GM18907 (cell line): Measurements from ENCODE around the gene ZNF48.
A peak's percentile ranks its signal among the peaks of the same experiment; 100 is the strongest.

Experiments used
- ATAC-seq: cut with Tn5 transposase; IDR thresholded peaks from one replicate; pipeline ENCODE4 v1.9.1; 2021; ENCODE audit warnings: mild to moderate bottlenecking, moderate library complexity; ENCODE audit not compliant: unreplicated experiment

Gene ZNF48

DNA sequence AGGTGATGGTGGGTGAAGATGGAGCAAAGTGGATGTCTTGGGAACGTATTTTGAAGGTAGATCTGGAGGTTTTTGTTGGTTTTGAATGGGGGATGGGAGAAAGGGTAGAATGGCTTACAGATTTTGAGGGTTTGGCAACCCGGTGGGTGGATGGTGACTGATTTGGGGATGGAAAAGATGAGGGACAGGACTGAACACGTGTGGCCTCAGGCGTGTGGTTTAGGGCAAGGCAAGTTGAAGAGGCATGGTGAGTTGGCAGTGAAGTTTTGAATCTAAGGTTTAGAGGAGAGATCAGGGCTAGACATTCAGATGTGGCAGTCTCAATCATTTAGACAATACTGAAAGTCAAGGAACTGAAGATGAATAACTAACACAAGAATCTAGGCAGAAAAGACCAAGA lies 39.6 kb downstream of the ZNF48 start:
- no peak for ATAC-seq

DNA sequence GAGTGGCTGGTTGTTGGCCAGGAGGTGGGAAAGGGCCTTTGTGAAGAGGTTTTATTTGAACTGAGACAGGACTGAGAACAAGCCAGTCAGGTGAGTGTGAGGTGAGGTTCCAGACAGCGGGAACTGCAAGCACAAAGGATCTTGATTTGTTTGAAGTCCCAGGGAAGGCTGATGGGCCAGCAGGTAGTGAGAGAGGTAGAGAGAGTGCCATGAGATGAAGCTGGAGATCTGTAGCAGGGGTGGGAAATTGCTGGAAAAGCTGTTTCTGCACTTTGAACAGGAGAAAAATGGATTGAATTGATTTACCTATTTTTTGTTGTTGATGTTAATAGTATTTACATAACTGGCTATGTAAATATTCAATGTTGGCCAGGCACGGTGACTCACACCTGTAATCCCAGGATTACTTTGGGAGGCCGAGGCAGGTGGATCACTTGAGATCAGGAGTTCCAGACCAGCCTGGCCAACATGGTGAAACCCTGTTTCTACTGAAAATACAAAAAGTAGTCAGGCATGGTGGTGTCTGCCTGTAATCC lies 42.4 kb downstream of the ZNF48 start:
- ATAC-seq = no peak

DNA sequence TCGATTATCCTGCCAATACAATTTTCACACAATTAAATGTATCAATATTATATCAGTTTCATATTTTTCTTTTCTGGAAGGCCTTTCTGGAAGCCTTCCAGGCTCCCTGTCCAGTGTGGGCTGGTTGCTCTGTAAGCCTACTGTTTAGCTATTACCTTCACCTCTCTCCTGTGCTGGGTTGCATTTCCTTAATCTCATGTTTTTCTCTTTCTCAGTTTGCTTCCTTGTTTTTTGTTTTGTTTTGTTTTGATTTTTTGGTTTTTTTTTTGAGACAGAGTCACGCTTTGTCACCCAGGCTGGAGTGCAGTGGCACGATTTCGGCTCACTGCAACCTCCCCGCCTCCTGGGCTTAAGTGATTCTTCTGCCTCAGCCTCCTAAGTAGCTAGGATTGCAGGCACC lies 43.6 kb downstream of the ZNF48 start:
- no peak for ATAC-seq

DNA sequence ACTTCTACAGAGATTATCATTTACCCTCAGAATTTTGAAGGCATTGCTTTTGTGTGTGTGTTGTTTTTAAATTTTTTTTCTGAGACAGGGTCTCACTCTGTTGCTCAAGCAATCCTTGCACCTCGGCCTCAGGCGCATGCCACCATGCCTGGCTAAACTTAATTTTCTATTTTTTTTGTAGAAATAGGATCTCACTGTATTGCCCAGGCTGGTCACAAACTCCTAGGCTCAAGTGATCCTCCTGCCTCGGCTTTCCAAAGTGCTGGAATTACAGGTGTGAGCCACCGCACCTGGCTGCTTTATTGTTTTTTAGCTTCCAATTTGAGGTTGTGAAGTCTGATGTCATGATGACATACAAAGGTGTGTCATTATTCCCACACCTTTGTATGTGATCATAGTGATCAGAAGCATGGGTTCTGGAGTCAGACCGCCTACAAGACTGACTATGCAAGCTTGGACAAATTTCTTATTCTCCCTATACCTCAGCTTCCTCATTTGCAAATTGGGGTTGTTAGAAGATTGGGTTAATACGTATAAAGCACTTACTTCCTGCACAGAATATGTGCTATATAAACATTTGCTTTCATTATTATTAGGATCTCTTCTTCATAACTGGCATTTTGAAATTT lies 44.6 kb downstream of the ZNF48 start:
- ATAC-seq = no peak

DNA sequence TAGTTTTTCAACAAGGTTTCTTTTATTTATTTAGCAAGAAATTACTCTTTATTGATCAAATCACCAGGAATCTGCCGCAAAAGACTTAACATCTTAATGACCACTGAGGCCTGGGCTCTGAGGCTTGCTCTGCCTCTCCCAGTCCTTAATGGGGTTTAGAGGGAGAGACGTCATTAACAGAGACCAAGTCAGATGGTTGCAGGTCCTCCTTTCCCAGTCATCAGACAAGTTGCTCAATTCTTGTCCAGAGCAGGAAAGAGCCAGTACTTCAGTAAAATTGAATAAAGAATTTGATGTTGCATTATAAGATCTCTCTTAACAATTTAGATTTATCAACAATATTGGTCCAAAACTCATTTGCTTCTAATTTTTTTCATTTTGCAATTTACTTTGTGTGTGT lies 48.4 kb downstream of the ZNF48 start:
- ATAC-seq = no peak

DNA sequence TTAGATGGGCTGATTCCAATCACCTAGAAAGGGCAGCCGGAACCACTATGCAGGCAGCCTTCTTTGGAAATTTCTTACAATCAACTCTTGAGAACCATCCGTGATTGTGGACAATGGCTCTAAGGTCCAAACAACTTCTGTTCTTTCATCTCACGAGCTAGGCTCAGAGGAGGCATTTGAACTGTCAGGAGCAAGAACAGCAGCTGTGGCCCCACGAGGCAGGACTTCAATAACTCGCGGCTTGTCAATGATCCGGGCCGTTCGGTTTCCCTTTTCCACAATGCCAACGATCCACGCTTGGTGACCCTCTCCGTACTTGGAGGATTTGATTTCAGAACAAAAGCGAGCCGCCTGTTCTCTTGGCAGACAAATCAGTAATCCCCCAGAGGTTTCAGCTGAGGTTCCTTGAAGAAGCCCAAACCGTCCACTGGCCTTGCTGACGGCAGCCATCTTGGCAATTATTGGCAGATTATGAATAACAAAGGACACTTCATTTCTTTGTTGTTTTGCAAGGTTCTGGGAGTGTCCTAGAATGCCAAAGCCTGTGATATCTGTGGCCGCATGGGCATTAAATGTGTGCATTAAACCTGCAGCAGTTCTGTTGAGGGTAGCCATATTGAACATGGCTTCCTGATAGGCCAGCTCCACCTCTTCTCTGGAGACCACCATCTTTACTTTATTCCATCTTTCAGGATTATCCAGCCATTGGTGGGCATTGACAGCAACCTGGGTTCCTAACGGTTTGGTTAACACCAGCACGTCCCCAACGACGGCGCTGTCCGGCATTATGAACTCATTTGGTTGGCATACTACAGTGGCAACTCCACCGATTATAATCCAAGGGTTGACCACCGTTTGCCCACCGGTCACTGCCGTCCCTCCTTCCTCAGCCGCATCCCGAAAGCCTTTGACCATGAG lies 49.3 kb downstream of the ZNF48 start:
- ATAC-seq = no peak

DNA sequence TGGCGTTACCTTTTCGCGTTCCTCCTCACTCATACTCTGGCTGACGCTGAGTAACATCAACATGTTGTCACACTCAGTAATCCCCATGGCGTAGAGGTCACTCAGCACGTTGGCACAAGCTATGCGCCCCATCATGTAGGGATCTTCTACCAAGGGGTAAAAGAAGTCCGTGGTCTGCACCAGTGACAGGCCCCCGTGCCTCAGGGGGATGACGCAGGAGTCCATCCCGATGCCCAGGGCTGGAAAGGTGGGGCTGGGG lies 49.9 kb downstream of the ZNF48 start:
- peak; percentile 24 for ATAC-seq

DNA sequence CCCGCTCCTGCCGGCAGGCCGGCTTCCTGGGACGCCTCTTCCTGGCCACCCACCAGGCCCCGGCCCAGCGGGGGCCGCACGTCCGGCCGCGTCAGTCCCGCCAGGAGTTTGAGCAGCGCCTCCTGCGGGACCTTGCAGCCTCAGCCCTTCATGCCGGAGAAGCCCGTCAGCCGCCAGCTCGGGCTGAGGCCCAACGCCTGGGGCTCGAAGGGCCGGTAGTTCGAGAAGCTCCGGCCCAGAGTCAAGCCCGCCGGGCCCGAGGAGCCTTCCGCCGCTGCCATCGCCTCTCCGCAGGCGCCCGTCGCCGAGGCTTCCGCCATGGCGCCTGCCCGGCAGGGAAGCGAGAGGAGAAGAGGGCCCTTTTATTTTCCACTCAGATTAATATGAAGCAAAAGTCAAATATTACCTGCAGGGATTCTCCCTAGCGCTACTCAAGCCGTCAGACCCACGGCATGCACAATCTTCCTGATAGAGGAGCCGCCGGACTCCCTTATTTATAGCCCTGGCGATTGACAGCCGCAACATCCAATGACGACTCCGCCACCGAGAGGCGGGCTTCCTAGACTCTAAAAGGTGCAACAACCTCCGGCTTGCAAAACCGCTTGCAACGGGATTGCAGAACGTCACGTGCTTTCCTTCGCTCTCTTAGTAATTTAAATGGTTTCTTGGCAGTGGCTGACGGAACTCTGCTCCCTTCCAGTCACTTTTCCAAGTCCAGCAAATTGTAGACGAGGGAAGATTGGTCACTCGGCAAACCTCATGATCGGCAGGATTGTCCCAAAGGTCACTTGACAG lies 50.4 kb downstream of the ZNF48 start, which contains the start of gene SEPHS2:
TSS of gene SEPHS2 (minus strand) at position 467 of the 795 bp plus-strand sequence. CDS start at position 320, 147 bp downstream.
- peak; percentile 87 for ATAC-seq

DNA sequence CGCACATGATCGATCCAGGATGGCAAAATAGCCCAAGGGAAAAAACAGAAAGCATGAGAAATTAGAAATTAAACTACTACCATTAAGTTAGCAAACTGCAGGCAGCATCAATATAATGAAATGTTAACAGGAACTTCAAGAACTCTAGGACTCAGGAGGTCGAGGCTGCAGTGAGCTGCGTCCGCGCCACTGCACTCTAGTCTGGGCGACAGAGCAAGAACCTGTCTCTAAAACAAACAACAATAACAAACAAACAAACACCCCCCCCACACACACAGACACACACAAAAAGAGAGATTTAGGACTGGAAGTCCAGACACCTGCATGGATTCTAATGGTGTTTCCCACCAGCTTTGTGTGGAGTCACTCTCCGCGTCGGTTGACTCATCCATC lies 51.0 kb downstream of the ZNF48 start:
- ATAC-seq = no peak

DNA sequence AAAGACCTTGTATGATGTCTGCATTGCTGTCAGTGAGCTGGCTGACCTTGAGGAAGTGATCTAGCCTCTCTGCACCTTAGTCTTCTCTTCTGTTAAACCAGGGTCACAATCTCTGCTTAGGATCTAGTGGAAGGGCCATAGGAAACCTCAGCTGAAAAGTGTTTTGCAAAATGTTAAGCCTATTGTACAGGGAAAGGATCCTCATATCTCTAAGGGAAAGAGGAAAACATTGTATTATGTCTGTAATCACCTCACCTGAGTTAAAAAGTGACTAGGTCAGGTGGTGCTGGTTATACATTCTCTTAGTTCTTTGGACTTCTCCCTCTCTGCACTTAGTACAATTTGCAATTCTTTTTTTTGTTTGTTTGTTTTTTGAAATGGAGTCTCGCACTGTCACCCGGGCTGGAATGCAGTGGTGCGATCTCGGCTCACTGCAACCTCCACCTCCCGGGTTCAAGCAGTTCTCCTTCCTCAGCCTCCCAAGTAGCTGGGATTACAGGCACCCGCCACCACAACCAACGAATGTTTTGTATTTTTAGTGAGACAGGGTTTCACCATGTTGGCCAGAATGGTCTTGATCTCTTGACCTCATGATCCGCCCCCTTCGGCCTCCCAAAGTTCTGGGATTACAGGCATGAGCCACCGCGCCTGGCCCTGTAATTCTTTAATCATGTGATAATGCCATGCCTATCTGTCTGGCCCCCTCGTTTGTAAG lies 52.4 kb downstream of the ZNF48 start:
- no peak for ATAC-seq

DNA sequence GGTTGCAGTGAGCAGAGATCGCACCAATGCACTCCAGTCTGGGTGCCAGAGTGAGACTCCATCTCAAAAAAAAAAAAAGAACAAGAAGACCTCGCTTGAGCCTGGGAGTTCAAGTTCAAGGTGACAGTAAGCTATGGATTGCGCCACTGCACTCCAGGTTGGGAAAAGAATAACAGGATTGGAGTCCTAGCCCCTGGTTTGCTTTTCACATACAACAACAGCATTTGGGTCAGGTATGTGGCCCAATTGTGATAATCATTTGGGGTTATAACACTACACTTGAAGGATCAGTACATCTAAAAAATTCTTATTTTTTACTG lies 53.9 kb downstream of the ZNF48 start:
- ATAC-seq = no peak
